Articular chondrocyte of knee joint (primary cell): ENCODE results near the gene LMBR1. TPM values are rescaled to one million over a fixed set of nuclear protein-coding genes. Genes with fewer than 3 reads are reported as not detected.

ENCODE experiments used
- small RNA-seq: library from RNA; depleted of rRNA; stranded (forward); fragments of <200 nt; gene quantifications from one replicate; pipeline ENCODE3, GENCODE V24; 2012
- total RNA-seq: library from RNA; depleted of rRNA; stranded (reverse); fragments of >200 nt; gene quantifications from 2 replicates; pipeline ENCODE4 v1.2.3, GENCODE V29; 2012

Gene LMBR1
- 50.6 and 53.8 TPM in 2 replicates for total RNA-seq

GRCh38 chr7:156892821-156893706 is at the start of gene LMBR1:
TSS of gene LMBR1 (minus strand) at chr7:156893183. CDS start at chr7:156892993, 190 bp downstream.

GRCh38 chr7:156640257-156640948 is 252.6 kb downstream of the LMBR1 start, which contains the start of gene RNF32:
TSS of gene RNF32 (plus strand) at chr7:156640774. CDS start at chr7:156643878, 3,104 bp downstream.

Small RNA genes within 50 kb of the gene (small RNA-seq; reads per million reads assigned to genes)
- gene RNU4-31P = 0.11 reads per million

Other genes starting within 250 kb of the LMBR1 start
- gene NOM1, start 56.5 kb upstream of the LMBR1 start, total RNA-seq = 15.7 and 17.9 TPM in 2 replicates
- gene MNX1, start 117.5 kb upstream of the LMBR1 start, total RNA-seq = not detected in 2 replicates
- gene UBE3C, start 245.7 kb upstream of the LMBR1 start, total RNA-seq = 93.1 and 98.3 TPM in 2 replicates